T-cell (primary cell): ENCODE results near the gene TBC1D30. TPM values are rescaled to one million over a fixed set of nuclear protein-coding genes. Genes with fewer than 3 reads are reported as not detected.

Experiments used
- ATAC-seq, 4 experiments: fragments of 200-7000 bp in 3 of 4; fragments of 150-1000 bp in 1 of 4; cut with Tn5 transposase; replicated peaks in 1 of 4; 1 replicate in 3 of 4; 2 replicates in 1 of 4; pipeline ENCODE4 v1.10.0; 2021; ENCODE audit warnings: moderate library complexity in 3 of 4, mild to moderate bottlenecking in 2 of 4, moderate number of reproducible peaks in 1 of 4
- CTCF ChIA-PET, 2 donors: fragments of 300-600 bp; sonication (Branson Sonifier 250); formaldehyde crosslinking; loops; one replicate each; lab custom pipeline; 2022; ENCODE audit warnings: antibody characterized with exemption in 2 of 2; lab: Charles Lee
- POLR2A ChIA-PET, 2 donors: fragments of 300-600 bp; sonication (Branson Sonifier 250); formaldehyde crosslinking; loops; one replicate each; lab custom pipeline; 2022; ENCODE audit warnings: antibody characterized with exemption in 2 of 2; lab: Charles Lee
- DNase-seq, 35 experiments: peaks; one replicate each; pipeline versions ENCODE4 v3.0.0 to v3.0.0-alpha.2; 2013 to 2023
- H3K27ac ChIP-seq: one replicate; pipeline ENCODE4 v1.5.1; 2013; ENCODE audit warnings: low read length
- H3K27me3 ChIP-seq, 2 experiments: replicated peaks in 1 of 2; 1 replicate in 1 of 2; 2 replicates in 1 of 2; pipeline versions ENCODE4 v1.6.1 to v1.7.0; 2013; ENCODE audit warnings: low read length in 1 of 2, mixed read lengths in 1 of 2; ENCODE audit not compliant: control insufficient read depth in 2 of 2, insufficient read depth in 2 of 2; ENCODE audit errors: extremely low read depth in 1 of 2
- H3K36me3 ChIP-seq, 2 donors: 1 replicate in 1 of 2; 2 replicates in 1 of 2; pipeline versions ENCODE4 v1.6.1 to v1.7.0; 2013; ENCODE audit warnings: low read length in 1 of 2; ENCODE audit not compliant: control insufficient read depth in 2 of 2, insufficient read depth in 1 of 2; ENCODE audit errors: extremely low read depth in 1 of 2
- H3K4me1 ChIP-seq, 2 experiments: 1 replicate in 1 of 2; 2 replicates in 1 of 2; pipeline versions ENCODE4 v1.6.1 to v1.7.0; 2013; ENCODE audit warnings: low read length in 2 of 2, mixed read lengths in 1 of 2; ENCODE audit not compliant: insufficient read depth in 2 of 2, control insufficient read depth in 1 of 2; ENCODE audit errors: extremely low read depth in 1 of 2
- H3K4me3 ChIP-seq, 2 donors: 1 replicate in 1 of 2; 2 replicates in 1 of 2; pipeline versions ENCODE4 v1.5.1 to v1.7.0; 2013; ENCODE audit warnings: mild to moderate bottlenecking in 2 of 2, low read length in 1 of 2, moderate library complexity in 1 of 2; ENCODE audit not compliant: control insufficient read depth in 1 of 2; ENCODE audit errors: extremely low read depth in 1 of 2
- H3K9me3 ChIP-seq: 2 replicates; pipeline ENCODE4 v1.7.0; 2013
- H3K27ac Mint-ChIP-seq, 2 donors: one replicate each; pipeline ENCODE4 v1.8.0; 2020 to 2021; ENCODE audit warnings: mild to moderate bottlenecking in 2 of 2, mixed read lengths in 2 of 2
- H3K27me3 Mint-ChIP-seq, 2 donors: one replicate each; pipeline ENCODE4 v1.8.0; 2021 to 2022; ENCODE audit warnings: mixed read lengths in 2 of 2
- H3K36me3 Mint-ChIP-seq: one replicate; pipeline ENCODE4 v1.8.0; 2021; ENCODE audit warnings: mixed read lengths
- H3K4me1 Mint-ChIP-seq, 3 donors: one replicate each; pipeline ENCODE4 v1.8.0; 2020 to 2022; ENCODE audit warnings: mixed read lengths in 3 of 3, mild to moderate bottlenecking in 1 of 3
- H3K4me3 Mint-ChIP-seq, 3 donors: one replicate each; pipeline ENCODE4 v1.8.0; 2020 to 2022; ENCODE audit warnings: mild to moderate bottlenecking in 3 of 3, mixed read lengths in 3 of 3, moderate library complexity in 3 of 3
- H3K9me3 Mint-ChIP-seq, 3 donors: one replicate each; pipeline ENCODE4 v1.8.0; 2020 to 2022; ENCODE audit warnings: mixed read lengths in 3 of 3
- WGBS: methylation state at CpG from one replicate; pipeline ENCODE4 v1.1.5; 2013; ENCODE audit warnings: missing lambda C conversion rate; ENCODE audit not compliant: insufficient coverage; 5-methylcytosine and 5-hydroxymethylcytosine counted together
- total RNA-seq, 35 experiments: library from RNA in 6 of 35; stranded (reverse) in 6 of 35; fragments of 120-200 nt in 1 of 35; gene quantifications; one replicate each; pipeline versions ENCODE4 v1.2.1 to v1.2.4 and lab custom pipeline; 2013 to 2026

The TBC1D30 gene
- total RNA-seq, 5 donors from 2014 or later (not counting 1 experiment from before 2014, with no cell fraction given), result 0.07 to 0.73 (median 0.41) TPM

DNA sequence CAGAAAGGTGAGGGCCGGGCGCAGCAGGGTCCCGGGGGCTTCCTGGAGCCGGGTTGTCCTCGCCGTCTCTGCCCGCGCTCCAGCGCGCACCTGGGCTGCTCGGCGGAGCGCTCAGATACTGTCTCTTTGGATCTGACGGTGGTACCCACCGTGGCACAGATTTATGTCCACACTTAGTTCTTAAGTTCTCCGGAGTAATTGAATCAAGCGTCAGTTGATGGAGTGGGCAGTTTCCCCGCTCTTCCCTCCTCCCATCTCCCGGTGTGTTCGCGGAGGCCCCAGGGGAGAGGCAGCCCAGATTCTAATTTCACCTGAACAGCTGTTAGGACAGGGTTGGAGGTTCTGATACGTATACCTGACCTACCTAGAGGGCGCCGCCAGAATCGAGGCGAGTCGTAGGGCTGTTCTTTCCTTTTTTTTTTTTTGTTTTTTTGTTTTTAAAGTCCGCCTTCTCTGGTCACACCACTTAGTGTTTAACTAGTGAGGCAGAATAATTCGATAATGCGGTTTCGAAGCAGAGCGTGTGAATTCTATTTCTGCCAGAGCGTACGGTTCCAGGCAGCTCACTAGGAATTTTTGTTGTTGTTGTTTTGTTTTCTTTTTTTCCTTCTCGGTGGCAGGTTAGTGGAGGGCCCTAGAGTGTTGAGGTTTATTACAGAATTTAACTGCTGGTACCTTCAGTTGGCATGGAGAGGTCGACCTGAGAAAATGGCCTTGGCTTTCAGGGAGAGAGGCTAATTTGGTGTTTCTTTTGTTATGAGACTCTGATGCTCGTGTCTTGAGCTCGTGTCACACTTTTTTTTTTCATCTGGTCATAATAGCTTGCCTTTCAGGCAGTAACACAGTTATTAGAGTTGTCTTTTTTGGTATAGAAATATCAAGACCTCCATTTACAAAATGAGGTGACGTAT, 42.9 kb upstream of the TBC1D30 start:
- CTCF ChIA-PET, result interaction anchor here (0.6 to 2.7 kb wide), 5 partner anchors 14 to 1514 kb away, joined by 3 to 14 read pairs (median 3); no protein-coding TSS in a partner anchor
- H3K4me3 Mint-ChIP-seq, result peak overlapping the region; percentile 82 to 87 (median 82)

DNA sequence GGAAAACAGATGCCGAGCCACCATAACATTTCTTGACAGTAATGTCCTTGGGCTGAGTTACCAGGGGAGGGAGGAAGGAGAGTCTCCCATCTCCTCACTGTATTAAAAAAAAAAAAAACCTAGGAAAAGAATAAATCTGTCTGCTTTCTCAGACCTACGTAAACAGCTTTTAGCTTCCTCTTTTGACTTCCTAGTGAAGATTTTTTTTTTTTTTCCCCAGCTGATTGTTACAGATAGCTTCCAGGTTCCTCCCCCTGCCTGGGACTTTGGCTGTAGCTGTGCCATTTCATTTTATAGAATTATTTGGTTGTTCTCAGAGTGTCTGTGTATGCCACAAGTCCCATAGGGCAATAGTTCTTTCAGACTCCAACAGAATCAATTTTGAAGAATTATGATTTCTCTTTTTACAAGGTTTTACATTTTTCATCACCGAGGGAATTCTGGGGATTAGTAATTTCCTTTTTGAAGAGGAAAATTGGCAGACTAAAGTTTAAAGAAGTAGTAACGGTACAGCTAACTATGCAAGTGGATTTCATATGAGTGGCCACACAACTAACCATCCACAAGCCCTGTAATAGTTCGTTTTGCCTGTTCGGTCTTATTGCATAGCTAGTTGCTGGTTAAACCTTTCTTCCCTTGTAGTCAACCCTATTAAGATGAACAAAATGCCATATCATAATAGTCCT, 42.1 kb upstream of the TBC1D30 start:
- no peak overlapping the region for H3K27ac ChIP-seq
- H3K4me1 Mint-ChIP-seq, result peaks cover 16 to 20% (median 16%) of the 10 kb centered on the region in 3 donors
- H3K4me3 ChIP-seq, result no peak overlapping the region
- H3K9me3 Mint-ChIP-seq, result peaks cover 2 to 6% (median 4%) of the 10 kb centered on the region in 3 donors
- peaks cover 55 to 60% of the 10 kb centered on the region in 2 donors for H3K27me3 Mint-ChIP-seq
- no peaks in the 10 kb centered on the region for H3K9me3 ChIP-seq
- ChIA-PET CTCF (interaction anchor here in 1 of 2 donors (2.7 kb wide), 1 partner anchor 13 kb away, joined by 14 read pairs; no protein-coding TSS in a partner anchor), POLR2A (no interaction called here)
- peaks cover 6 to 16% of the 10 kb centered on the region in 2 experiments for H3K4me1 ChIP-seq
- H3K27ac Mint-ChIP-seq, result no peak overlapping the region
- DNase-seq (no peak), ATAC-seq (no peak)
- 63% methylated on average over 2 of the region's 6 CpGs for WGBS
- H3K27me3 ChIP-seq, result peaks cover 18 to 30% of the 10 kb centered on the region in 2 experiments
- peaks cover 2% of the 10 kb centered on the region for H3K36me3 Mint-ChIP-seq
- H3K36me3 ChIP-seq, result no peaks in the 10 kb centered on the region
- peak overlapping the region in 2 of 3 donors; percentile 82 to 87 for H3K4me3 Mint-ChIP-seq

More for the DNA sequence above, 42.9 kb upstream of the TBC1D30 start:
- H3K4me1 Mint-ChIP-seq, result peaks cover 16 to 20% (median 16%) of the 10 kb centered on the region in 3 donors
- whole genome bisulfite sequencing, result 10% methylated on average over 21 of the region's 39 CpGs
- DNase-seq (peak in 5 of 35 experiments; percentile 5 to 22 (median 10)), ATAC-seq (peak; percentile 48 to 67 (median 60))
- peak overlapping the region; percentile 25 to 75 for H3K4me3 ChIP-seq
- no peaks in the 10 kb centered on the region for H3K9me3 ChIP-seq
- peaks cover 55 to 62% of the 10 kb centered on the region in 2 donors for H3K27me3 Mint-ChIP-seq
- peaks cover 4% of the 10 kb centered on the region for H3K36me3 Mint-ChIP-seq
- no peaks in the 10 kb centered on the region for H3K36me3 ChIP-seq
- H3K9me3 Mint-ChIP-seq, result peaks cover 9 to 14% (median 10%) of the 10 kb centered on the region in 3 donors
- POLR2A ChIA-PET, result interaction anchor here in 1 of 2 donors (0.6 kb wide), 1 partner anchor 11 kb away, joined by 5 read pairs; no protein-coding TSS in a partner anchor
- H3K4me1 ChIP-seq, result peaks cover 6 to 16% of the 10 kb centered on the region in 2 experiments
- peaks cover 18 to 30% of the 10 kb centered on the region in 2 experiments for H3K27me3 ChIP-seq
- H3K27ac Mint-ChIP-seq, result peak overlapping the region in 1 of 2 donors; percentile 55
- H3K27ac ChIP-seq, result no peak overlapping the region

DNA sequence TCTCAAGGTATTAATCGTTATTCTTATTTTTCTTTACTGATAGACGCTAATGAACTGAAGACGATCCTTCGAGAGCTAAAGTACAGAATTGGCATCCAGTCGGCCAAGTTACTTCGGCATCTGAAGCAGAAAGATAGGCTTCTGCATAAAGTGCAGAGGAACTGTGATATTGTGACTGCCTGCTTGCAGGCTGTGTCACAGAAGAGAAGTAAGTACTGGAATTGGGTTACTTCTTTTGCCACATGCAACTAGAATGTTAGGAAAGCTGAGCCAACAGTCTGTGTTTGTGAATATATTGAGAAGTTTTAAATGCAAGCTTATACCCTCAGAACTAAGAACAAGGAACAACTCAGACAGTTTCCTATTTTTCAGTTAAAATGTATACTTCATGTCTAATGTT, 38.6 kb upstream of the TBC1D30 start:
- CTCF ChIA-PET, result interaction anchor here in 1 of 2 donors (0.6 to 1.8 kb wide), 2 partner anchors 10 to 144 kb away, joined by 4 to 14 read pairs; no protein-coding TSS in a partner anchor
- WGBS, result 91% methylated on average over 4 of the region's 6 CpGs
- Mint-ChIP-seq H3K4me1 (peaks cover 13 to 16% (median 13%) of the 10 kb centered on the region in 3 donors), H3K36me3 (no peaks in the 10 kb centered on the region), H3K4me3 (no peak overlapping the region), H3K27ac (no peak overlapping the region), H3K27me3 (peaks cover 34 to 41% of the 10 kb centered on the region in 2 donors), H3K9me3 (no peaks in the 10 kb centered on the region)
- Histone ChIP-seq H3K9me3 (no peaks in the 10 kb centered on the region), H3K4me1 (peaks cover 6 to 11% of the 10 kb centered on the region in 2 experiments), H3K27ac (no peak overlapping the region), H3K27me3 (peaks cover 8 to 21% of the 10 kb centered on the region in 2 experiments), H3K36me3 (no peaks in the 10 kb centered on the region), H3K4me3 (no peak overlapping the region)
- no peak for DNase-seq
- ATAC-seq, result no peak
- POLR2A ChIA-PET, result no interaction called here

DNA sequence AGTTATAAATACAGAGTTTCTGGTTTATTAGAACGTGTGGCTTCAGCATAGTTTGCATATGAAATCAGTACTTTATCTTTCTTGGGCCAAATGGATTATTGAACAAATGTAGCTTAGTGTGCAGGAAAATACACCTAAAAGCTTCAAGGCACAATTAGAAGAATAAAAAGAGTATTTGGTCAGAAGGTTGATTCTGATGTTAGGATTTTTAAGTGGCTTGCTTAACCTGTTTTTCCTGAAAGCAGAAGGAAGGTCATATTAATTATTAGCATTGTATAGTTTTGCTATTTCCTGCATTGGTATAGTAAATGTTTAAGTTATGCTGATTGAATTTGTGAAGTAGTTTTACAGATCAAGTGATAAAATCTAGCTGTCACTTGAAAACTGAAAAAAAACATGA, 34.3 kb upstream of the TBC1D30 start:
- Mint-ChIP-seq H3K27ac (no peak overlapping the region), H3K27me3 (peaks cover 5 to 14% of the 10 kb centered on the region in 2 donors), H3K9me3 (no peaks in the 10 kb centered on the region), H3K36me3 (no peaks in the 10 kb centered on the region), H3K4me1 (no peaks in the 10 kb centered on the region), H3K4me3 (no peak overlapping the region)
- WGBS, result no CpG with 5 or more reads among the region's 1 CpG
- ChIA-PET CTCF (interaction anchor here (0.6 to 0.8 kb wide), 4 partner anchors 16 to 1379 kb away, joined by 3 to 4 read pairs (median 3); no protein-coding TSS in a partner anchor), POLR2A (no interaction called here)
- Histone ChIP-seq H3K27me3 (peaks cover 0 to 5% of the 10 kb centered on the region in 2 experiments), H3K27ac (no peak overlapping the region), H3K4me1 (no peaks in the 10 kb centered on the region), H3K4me3 (no peak overlapping the region), H3K36me3 (no peaks in the 10 kb centered on the region), H3K9me3 (no peaks in the 10 kb centered on the region)
- no peak for ATAC-seq
- DNase-seq, result no peak

DNA sequence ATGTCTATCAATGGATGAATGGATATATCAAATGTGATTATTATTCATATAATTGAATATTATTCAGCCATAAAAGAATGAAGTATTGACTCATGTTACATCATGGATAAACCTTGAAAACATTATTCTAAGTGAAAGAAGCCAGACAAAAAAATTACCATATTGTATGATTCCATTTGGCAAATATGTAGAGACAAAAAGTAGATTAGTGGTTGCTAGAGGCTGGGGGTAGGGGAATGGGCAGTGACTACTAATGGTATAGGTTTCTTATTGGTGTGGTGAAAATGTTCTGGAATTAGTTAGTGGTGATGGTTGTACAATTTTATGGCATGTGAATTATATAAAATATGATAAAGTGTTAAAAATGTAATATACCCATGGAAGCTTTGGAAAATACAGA, 33.4 kb upstream of the TBC1D30 start:
- H3K9me3 ChIP-seq, result no peaks in the 10 kb centered on the region
- H3K36me3 ChIP-seq, result no peaks in the 10 kb centered on the region
- ChIA-PET POLR2A (no interaction called here), CTCF (no interaction called here)
- no peak overlapping the region for H3K27ac Mint-ChIP-seq
- no peak overlapping the region for H3K4me3 ChIP-seq
- H3K4me3 Mint-ChIP-seq, result no peak overlapping the region
- H3K9me3 Mint-ChIP-seq, result no peaks in the 10 kb centered on the region
- no peaks in the 10 kb centered on the region for H3K4me1 ChIP-seq
- DNase-seq (no peak), ATAC-seq (no peak)
- no peaks in the 10 kb centered on the region for H3K4me1 Mint-ChIP-seq
- peaks cover 0 to 8% of the 10 kb centered on the region in 2 donors for H3K27me3 Mint-ChIP-seq
- H3K36me3 Mint-ChIP-seq, result no peaks in the 10 kb centered on the region
- no peak overlapping the region for H3K27ac ChIP-seq
- H3K27me3 ChIP-seq, result peaks cover 0 to 4% of the 10 kb centered on the region in 2 experiments

DNA sequence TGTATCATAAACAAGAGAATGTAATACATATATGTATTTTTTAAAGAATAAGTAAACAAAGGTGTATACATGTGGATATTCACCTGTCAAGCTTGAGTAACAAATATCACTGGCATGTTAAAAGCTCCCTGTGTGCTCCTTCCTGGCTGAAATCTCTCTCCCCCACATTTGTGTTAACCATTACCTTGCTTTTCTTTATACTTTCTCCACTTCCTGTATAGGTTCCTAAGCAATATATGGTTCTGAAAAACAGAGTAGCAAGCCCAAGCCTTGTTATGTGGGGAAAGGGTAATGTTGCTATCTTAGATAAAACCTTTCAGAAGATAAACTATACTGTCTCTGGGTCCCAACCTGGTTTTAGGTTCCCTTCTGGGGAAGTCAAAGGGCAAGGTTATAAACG, 32.3 kb upstream of the TBC1D30 start:
- Mint-ChIP-seq H3K27ac (no peak overlapping the region), H3K4me1 (no peaks in the 10 kb centered on the region), H3K4me3 (no peak overlapping the region), H3K27me3 (peaks cover 0 to 8% of the 10 kb centered on the region in 2 donors), H3K36me3 (no peaks in the 10 kb centered on the region), H3K9me3 (no peaks in the 10 kb centered on the region)
- no peak for DNase-seq
- ChIA-PET POLR2A (no interaction called here), CTCF (interaction anchor here in 1 of 2 donors (0.9 kb wide), 1 partner anchor 10 kb away, joined by 3 read pairs; no protein-coding TSS in a partner anchor)
- WGBS, result no CpG with 5 or more reads among the region's 1 CpG
- Histone ChIP-seq H3K4me3 (no peak overlapping the region), H3K9me3 (no peaks in the 10 kb centered on the region), H3K36me3 (no peaks in the 10 kb centered on the region), H3K27me3 (no peaks in the 10 kb centered on the region), H3K27ac (no peak overlapping the region), H3K4me1 (no peaks in the 10 kb centered on the region)
- no peak for ATAC-seq
